ENCODE results near the gene PCDHA8.
"Not testable (repeated sequence)": the region's sequence is repeated elsewhere in the genome, so short reads cannot be mapped to it uniquely, and the experiment has no call there.

PCDHA8 gene

DNA sequence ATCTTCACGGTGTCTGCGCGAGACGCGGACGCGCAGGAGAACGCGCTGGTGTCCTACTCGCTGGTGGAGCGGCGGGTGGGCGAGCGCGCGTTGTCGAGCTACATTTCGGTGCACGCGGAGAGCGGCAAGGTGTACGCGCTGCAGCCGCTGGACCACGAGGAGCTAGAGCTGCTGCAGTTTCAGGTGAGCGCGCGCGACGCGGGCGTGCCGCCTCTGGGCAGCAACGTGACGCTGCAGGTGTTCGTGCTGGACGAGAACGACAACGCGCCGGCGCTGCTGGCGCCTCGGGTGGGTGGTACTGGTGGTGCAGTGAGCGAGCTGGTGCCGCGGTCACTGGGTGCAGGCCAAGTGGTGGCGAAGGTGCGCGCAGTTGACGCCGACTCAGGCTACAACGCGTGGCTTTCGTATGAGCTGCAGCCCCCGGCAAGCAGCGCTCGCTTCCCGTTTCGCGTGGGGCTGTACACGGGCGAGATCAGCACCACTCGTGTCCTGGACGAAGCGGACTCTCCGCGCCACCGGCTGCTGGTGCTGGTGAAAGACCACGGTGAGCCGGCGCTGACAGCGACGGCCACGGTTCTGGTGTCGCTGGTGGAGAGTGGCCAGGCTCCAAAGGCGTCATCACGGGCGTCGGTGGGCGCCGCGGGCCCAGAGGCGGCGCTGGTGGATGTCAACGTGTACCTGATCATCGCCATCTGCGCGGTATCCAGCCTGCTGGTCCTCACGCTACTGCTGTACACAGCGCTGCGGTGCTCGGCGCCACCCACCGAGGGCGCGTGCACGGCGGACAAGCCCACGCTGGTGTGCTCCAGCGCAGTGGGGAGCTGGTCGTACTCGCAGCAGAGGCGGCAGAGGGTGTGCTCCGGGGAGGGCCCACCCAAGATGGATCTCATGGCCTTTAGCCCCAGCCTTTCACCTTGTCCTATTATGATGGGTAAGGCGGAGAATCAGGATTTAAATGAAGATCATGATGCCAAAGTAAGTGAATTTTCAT, 11.2 kb upstream of the PCDHA8 start:
- not testable (repeated sequence) for FAIRE-seq

DNA sequence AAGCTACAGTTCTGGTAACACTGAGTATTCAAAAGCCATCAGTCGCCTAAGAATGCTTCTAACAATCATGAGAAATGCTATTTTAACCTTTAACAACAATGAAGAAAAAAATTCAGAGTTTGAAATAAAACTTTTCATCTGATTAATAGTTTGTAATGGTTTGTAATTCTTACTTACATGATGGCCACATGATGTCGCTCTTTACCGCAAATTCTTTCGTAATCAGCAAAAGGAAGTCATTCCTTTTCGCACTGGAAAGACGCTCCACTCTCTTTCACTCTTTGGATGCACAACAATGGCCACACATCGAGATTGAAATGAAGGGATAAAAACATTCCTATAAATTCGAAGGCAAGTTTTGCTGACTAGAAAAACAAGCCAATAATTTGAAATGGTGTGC, 7.0 kb upstream of the PCDHA8 start, which contains the start of gene PCDHA7:
TSS of gene PCDHA7 (plus strand) at position 277 of the 400 bp plus-strand sequence. CDS start at position 392, 115 bp downstream.
- no peak for FAIRE-seq

GRCh38 chr5:140834439-140835008, 6.5 kb upstream of the PCDHA8 start:
- not testable (repeated sequence) for FAIRE-seq

GRCh38 chr5:140835622-140836510, 5.1 kb upstream of the PCDHA8 start:
- FAIRE-seq, result no peak

DNA sequence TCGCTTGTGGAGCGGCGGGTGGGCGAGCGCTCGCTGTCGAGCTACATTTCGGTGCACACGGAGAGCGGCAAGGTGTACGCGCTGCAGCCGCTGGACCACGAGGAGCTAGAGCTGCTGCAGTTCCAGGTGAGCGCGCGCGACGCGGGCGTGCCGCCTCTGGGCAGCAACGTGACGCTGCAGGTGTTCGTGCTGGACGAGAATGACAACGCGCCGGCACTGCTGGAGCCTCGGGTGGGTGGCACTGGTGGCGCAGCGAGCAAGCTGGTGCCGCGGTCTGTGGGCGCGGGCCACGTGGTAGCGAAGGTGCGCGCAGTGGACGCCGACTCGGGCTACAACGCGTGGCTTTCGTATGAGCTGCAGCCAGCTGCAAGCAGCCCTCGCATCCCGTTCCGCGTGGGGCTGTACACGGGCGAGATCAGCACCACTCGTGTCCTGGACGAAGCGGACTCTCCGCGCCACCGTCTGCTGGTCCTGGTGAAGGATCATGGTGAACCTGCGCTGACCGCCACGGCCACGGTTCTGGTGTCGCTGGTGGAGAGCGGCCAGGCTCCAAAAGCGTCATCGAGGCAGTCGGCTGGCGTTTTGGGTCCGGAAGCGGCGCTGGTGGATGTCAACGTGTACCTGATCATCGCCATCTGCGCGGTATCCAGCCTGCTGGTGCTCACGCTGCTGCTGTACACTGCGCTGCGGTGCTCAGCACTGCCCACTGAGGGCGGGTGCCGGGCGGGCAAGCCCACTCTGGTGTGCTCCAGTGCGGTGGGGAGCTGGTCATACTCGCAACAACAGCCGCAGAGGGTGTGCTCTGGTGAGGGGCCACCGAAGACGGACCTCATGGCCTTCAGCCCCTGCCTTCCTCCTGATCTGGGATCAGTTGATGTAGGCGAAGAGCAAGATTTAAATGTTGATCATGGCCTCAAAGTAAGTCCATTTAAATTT, 2.1 kb downstream of the PCDHA8 start:
- FAIRE-seq, result no peak

DNA sequence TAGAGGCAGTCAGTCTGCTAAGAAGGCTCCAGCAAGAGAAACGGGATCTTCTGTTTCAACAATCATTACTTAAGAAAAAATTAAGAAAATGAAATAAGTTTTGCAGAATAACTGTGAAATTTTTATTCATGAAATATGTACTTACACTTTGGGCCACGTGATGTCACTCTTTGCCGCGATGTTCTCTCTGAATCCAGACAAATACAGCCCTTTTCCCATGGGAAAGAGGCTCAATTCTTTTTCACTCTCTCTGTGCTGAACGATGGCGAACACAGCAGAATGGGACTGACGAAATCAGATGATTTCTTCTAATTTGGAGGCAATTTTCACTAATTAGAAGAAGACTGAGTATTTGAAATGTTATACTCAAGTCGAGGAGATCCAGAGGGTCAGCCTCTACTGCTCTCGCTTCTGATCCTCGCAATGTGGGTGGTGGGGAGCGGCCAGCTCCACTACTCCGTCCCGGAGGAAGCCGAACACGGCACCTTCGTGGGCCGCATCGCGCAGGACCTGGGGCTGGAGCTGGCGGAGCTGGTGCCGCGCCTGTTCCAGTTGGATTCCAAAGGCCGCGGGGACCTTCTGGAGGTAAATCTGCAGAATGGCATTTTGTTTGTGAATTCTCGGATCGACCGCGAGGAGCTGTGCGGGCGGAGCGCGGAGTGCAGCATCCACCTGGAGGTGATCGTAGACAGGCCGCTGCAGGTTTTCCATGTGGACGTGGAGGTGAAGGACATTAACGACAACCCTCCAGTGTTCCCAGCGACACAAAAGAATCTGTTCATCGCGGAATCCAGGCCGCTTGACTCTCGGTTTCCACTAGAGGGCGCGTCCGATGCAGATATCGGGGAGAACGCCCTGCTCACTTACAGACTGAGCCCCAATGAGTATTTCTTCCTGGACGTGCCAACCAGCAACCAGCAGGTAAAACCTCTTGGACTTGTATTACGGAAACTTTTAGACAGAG, 7.4 kb downstream of the PCDHA8 start, which contains the start of gene PCDHA9:
TSS of gene PCDHA9 (plus strand) at position 244 of the 964 bp plus-strand sequence. CDS start at position 358, 114 bp downstream.
- not testable (repeated sequence) for FAIRE-seq

DNA sequence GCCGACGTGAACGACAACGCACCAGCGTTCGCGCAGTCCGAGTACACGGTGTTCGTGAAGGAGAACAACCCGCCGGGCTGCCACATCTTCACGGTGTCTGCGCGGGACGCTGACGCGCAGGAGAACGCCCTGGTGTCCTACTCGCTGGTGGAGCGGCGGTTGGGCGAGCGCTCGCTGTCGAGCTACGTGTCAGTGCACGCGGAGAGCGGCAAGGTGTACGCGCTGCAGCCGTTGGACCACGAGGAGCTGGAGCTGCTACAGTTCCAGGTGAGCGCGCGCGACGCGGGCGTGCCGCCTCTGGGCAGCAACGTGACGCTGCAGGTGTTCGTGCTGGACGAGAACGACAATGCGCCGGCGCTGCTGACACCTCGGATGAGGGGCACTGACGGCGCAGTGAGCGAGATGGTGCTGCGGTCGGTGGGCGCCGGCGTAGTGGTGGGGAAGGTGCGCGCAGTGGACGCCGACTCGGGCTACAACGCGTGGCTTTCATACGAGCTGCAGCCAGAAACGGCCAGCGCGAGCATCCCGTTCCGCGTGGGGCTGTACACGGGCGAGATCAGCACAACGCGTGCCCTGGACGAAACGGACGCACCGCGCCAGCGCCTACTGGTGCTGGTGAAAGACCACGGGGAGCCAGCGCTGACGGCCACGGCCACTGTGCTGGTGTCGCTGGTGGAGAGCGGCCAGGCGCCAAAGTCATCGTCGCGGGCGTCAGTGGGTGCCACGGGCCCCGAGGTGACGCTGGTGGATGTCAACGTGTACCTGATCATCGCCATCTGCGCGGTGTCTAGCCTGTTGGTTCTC, 9.0 kb downstream of the PCDHA8 start:
- not testable (repeated sequence) for FAIRE-seq

DNA sequence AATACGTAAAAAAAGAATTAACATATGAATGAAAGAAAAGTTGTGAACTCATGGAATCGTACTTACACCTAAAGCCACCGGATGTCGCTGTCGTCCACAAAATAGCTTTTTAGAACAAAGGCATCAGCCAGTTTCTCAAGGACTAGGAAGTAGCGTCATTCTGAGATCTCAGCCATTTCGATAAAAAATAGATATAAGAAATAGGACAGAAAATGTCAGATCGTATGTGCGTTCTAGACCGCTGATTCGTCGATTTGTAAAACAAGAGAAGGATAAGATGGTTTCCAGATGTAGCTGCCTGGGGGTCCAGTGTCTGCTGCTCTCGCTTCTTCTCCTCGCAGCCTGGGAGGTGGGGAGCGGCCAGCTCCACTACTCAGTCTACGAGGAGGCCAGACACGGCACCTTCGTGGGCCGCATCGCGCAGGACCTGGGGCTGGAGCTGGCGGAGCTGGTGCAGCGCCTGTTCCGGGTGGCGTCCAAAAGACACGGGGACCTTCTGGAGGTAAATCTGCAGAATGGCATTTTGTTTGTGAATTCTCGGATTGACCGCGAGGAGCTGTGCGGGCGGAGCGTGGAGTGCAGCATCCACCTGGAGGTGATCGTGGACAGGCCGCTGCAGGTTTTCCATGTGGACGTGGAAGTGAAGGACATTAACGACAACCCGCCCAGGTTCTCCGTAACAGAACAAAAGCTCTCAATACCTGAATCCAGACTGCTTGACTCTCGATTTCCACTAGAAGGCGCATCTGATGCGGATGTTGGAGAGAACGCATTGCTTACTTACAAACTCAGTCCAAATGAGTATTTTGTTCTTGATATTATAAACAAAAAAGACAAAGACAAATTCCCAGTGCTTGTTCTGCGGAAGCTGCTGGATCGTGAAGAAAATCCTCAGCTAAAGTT, 15.0 kb downstream of the PCDHA8 start, which contains the start of gene PCDHA10:
TSS of gene PCDHA10 (plus strand) at position 126 of the 903 bp plus-strand sequence. CDS start at position 278, 152 bp downstream.
- no peak for FAIRE-seq

- no peak for FAIRE-seq
Observed at GRCh38 chr5:140857177-140857986, 16.4 kb downstream of the PCDHA8 start.

DNA sequence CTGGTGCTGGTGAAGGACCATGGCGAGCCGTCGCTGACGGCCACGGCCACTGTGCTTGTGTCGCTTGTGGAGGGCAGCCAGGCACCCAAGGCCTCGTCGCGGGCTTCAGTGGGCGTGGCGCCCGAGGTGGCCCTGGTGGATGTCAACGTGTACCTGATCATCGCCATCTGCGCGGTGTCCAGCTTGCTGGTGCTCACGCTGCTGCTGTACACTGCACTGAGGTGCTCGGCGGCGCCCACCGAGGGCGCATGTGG, 16.9 kb downstream of the PCDHA8 start:
- no peak for FAIRE-seq

- no peak for FAIRE-seq
Observed at GRCh38 chr5:140862441-140863295, 21.7 kb downstream of the PCDHA8 start.

DNA sequence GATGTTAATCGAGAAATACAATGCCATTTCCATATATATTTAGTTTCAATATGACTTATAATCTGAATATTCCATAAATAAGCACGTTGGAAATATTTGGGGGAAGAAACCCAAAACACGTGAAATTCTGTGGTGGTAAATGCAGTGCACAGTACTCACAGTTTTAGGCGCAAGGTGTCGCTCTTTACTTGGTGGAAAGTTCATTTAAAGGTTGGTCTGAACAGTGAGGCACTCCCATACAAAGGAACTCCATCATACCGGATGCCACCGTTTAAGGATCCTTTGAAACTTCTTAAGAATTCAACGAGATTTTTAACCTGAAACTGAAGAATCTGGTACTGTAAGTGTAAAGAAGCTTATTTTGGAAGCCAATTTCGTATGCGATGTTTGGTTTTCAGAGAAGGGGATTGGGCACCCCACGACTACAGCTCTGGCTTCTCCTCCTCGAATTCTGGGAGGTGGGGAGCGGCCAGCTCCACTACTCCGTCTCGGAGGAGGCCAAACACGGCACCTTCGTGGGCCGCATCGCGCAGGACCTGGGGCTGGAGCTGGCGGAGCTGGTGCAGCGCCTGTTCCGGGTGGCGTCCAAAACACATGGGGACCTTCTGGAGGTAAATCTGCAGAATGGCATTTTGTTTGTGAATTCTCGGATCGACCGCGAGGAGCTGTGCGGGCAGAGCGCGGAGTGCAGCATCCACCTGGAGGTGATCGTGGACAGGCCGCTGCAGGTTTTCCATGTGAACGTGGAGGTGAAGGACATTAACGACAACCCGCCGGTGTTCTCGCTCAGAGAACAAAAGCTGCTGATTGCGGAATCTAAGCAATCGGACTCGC, 28.0 kb downstream of the PCDHA8 start, which contains the start of gene PCDHA11:
TSS of gene PCDHA11 (plus strand) at position 237 of the 834 bp plus-strand sequence. CDS start at position 384, 147 bp downstream.
- no peak for FAIRE-seq

GRCh38 chr5:140869555-140869886, 28.5 kb downstream of the PCDHA8 start:
- FAIRE-seq, result no peak

DNA sequence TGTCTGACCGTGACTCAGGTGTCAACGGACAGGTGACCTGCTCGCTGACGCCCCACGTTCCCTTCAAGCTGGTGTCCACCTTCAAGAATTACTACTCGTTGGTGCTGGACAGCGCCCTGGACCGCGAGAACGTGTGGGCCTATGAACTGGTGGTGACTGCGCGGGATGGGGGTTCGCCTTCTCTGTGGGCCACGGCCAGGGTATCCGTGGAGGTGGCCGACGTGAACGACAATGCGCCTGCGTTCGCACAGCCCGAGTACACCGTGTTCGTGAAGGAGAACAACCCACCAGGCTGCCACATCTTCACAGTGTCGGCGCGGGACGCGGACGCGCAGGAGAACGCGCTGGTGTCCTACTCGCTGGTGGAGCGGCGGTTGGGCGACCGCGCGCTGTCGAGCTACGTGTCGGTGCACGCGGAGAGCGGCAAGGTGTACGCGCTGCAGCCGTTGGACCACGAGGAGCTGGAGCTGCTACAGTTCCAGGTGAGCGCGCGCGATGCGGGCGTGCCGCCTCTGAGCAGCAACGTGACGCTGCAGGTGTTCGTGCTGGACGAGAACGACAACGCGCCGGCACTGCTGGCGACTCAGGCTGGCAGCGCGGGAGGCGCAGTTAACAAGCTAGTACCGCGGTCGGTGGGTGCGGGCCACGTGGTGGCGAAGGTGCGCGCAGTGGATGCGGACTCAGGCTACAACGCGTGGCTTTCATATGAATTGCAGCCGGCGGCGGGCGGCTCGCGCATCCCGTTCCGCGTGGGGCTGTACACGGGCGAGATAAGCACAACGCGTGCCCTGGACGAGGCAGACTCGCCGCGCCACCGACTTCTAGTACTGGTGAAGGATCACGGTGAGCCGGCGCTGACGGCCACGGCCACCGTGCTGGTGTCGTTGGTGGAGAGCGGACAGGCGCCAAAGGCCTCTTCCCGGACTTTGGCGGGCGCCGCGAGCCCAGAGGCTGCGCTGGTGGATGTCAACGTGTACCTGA, 29.5 kb downstream of the PCDHA8 start:
- no peak for FAIRE-seq
